SK-MEL-5 (cell line): ENCODE results near the gene AZIN2. TPM values are rescaled to one million over a fixed set of nuclear protein-coding genes. Genes with fewer than 3 reads are reported as not detected.
"Not testable (repeated sequence)": the region's sequence is repeated elsewhere in the genome, so short reads cannot be mapped to it uniquely, and the experiment has no call there.

Experiments used
- DNase-seq: peaks from one replicate; pipeline ENCODE4 v3.0.0-alpha.2; 2016; ENCODE audit warnings: low read depth, low spot score
- in situ Hi-C: cut with HindIII; loops from 2 replicates; pipeline ENCODE4 v1.10.0; 2016; ENCODE audit warnings: low sequenced_read_pairs, high pct_unique_total_duplicates, low pct_unique_long_range_greater_than_20kb
- total RNA-seq: library from RNA; depleted of rRNA; stranded (reverse); fragments of >200 nt; shearing (Covaris generic); gene quantifications from 2 replicates; pipeline ENCODE4 v1.2.3, GENCODE V29; 2014

Gene AZIN2
- total RNA-seq, 1 experiment from 2014 or later, result 8.2 TPM

DNA sequence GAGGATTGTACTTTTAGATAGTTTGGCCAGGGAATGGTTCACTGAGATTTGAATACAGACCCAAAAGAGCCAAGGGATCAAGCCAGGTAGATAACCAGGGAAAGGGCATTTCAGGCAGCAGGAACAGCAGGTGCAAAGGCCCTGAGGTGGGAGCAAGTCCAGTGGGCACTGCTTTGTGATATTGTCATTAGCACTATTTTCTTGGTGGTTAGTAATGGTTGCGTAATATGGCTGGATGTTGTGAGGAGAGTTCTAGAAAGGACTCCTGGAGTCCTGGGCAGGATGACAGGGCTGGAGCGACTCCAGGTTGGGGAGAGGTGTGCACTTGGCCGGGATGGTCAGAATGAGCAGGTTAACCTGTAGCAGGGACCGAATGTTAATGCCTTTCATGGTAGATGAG, 4.4 kb downstream of the AZIN2 start:
- in situ Hi-C loops, result no loop called here
- DNase-seq, result no peak

- peak; percentile 84 for DNase-seq
These were observed 5.5 kb downstream of the AZIN2 start for GRCh38 chr1:33086384-33086850.

GRCh38 chr1:33087677-33088076, 6.7 kb downstream of the AZIN2 start:
- DNase-seq, result no peak
- in situ Hi-C loops, result no loop called here

More at GRCh38 chr1:33086384-33086850, 5.5 kb downstream of the AZIN2 start:
- in situ Hi-C loops, result no loop called here

DNA sequence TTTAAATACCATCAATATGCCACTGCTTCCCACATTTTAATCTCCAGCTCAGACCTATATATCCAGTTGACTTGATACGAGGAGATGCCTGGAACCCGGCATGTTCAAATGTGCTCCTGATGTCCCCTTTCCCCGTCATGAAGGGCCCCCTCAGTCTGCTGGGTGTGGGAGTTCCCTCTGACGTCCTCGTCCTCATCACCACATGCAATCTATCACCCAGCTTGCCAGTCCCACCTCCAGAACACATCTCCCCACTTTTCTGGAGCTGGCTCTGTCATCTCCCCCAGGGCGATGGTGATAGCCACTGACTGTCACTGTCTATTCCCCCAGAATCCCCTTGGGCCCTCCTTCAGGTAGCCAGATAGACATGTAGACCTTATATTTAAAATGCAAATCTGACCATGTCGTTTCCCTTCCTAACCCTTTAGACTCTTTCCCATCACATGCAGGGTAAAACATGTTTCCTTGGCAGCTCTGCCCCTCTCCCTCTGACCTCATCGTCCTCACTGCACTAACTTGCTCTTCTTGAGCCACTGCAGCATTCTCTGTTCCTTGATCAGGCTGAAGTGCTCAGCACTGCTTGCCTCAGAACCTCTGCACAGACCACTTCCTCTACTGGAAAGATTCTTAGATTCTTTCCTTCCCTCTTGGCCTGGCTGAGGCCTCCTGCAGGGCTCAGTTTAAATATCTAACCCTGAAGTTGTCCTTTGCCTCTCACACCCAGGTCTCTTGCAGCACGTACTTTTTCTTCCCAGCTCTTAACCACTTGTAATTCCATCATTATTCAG, 7.4 kb downstream of the AZIN2 start:
- DNase-seq, result no peak
- in situ Hi-C loops, result no loop called here

DNA sequence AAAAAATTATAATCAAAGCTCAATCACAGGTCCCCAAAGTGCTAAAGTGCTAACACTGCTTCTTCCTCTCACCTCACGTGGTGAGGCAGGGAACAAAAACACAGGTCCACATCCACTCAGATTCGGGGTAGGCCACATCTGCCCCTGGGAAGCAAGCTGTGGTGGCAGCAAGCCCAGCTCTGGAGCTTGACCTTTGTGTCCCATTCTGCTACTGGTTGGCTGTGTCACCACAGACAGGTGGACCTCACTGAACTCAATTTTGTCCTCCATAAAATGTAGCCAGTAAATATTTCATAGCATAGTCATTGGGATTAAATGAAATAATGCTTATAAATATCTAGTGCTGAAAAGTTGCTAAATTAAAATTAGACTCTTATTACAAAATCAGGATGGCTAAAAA, 8.5 kb downstream of the AZIN2 start:
- in situ Hi-C loops, result no loop called here
- no peak for DNase-seq

DNA sequence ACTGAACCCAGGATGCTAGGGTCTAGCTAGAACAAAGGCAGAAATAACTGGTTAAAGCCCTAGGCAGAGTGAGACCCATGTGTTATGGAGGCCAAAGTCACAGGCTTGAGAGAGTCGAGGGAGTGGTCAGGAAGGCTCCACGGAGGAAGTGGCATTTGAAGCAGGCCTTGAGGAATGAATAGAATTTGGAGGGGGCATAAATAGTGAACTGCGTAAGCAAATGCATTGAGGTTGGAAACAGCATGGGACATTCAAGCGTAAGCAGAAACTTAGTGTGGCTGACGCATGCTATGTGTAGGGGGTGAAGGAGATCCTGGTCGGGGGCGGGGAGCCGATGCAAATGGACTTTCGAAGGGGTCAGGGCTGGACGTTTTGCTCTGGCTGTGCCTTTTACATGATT, 11.5 kb downstream of the AZIN2 start:
- no peak for DNase-seq
- in situ Hi-C loops, result no loop called here

DNA sequence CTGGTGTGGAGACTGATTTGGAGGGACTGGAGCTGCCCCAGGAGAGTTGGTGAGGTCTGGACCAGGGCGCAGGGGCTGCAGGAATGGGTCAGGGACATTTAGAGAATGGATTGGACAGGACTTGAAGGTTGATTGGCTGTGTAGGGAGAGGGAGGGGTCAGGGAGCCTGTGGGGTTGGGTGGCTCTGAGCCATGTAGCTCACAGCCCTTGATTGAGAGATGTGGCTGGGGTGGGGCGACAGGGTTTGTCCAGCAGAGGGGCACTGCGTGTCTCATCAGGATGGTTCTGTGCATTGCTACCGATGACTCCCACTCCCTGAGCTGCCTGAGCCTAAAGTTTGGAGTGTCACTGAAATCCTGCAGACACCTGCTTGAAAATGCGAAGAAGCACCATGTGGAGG, 12.1 kb downstream of the AZIN2 start:
- peak; percentile 37 for DNase-seq

DNA sequence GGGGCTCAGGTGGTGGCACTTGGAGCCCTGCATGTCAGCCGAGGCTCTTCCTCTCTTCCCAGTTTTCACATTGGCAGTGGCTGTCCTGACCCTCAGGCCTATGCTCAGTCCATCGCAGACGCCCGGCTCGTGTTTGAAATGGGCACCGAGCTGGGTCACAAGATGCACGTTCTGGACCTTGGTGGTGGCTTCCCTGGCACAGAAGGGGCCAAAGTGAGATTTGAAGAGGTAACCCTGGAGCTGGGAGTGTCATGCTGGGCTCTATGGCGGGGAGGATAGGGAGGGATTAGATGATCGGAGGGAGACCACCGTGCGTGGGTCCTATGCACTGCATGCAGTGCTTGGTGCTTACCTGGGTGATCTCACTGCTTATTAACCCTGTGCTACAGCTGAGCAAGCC, 13.5 kb downstream of the AZIN2 start:
- DNase-seq, result no peak
- in situ Hi-C loops, result no loop called here

More for the DNA sequence above, 12.1 kb downstream of the AZIN2 start:
- in situ Hi-C loops, result no loop called here

GRCh38 chr1:33094971-33095604, 14.1 kb downstream of the AZIN2 start:
- DNase-seq, result peak; percentile 77
- in situ Hi-C loops, result no loop called here

- in situ Hi-C loops, result no loop called here
- DNase-seq, result no peak
These were observed 15.5 kb downstream of the AZIN2 start for GRCh38 chr1:33096363-33097005.

GRCh38 chr1:33097137-33097611, 16.2 kb downstream of the AZIN2 start:
- DNase-seq, result no peak
- in situ Hi-C loops, result no loop called here

DNA sequence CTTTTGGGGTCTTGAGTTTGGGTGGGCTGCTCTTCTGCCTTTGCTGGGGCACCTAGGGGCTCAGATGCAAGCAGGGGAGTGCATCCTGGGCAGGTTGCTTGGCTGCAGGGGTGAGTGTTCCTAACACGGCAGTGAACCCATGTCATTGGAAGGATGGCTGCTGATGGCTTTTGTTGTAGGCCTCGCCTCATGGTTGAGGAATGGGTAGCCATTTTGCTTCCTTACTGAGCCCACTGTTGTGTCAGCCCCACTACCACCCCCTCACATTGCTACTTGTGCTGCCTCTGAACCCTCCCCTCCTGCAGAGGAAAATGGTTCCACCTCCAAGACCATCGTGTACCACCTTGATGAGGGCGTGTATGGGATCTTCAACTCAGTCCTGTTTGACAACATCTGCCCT, 16.8 kb downstream of the AZIN2 start:
- in situ Hi-C loops, result no loop called here
- no peak for DNase-seq

DNA sequence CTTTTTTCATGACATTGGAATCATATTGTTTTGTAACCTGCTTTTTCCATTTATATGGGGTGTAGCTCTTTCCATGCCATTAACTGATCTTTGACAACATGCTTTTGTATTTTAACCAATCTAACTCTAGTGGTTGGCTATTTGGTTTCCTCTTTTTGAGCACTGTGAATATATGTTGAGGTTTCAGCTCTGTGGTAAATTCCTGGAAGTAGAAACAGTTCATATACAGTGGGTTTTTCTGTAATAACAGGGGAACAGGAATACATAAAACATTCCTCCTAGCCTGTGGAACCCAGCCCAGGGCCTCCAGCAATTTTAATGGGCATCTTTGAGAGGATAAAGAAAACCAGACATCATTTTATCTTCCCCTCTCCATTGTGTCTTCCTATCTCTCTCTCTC, 17.4 kb downstream of the AZIN2 start:
- DNase-seq, result no peak
- in situ Hi-C loops, result no loop called here

DNA sequence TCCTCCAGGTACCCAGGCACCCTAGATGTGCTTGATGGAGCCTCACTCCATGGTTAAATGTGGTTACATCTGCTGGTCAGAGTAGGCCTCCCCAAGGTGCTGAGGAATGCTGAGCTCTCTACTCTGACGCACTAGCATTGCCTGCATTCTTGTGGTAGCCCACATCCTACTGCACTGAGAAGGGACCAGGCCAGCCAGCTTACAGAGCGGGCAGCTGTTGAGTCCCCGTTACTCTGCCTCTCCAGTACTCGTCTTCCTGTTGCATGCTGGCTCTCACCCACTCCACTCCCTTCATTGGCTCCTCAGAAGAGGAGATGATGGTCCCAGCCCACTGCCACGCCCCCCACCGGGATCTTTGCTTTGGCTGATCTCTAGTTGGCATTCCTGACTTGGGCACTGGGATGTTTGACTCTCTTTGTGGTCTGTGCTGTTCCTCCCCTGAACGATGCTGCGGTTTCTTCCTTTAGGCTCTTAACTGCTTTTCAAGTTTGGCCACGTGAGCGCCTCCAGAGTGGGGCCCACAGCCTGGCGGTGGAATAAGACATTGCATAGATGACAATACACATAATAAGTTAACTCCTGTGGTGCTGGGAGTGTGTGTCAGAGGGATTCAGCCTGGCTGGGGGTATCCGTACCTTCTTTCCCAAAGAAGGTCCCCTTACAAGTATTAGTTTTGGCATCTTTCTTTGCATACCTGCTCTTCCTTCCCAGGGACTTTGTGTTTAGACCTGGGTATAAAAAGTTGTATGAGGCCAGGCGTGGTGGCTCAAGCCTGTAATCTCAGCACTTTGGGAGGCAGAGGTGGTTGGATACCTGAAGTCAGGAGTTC, 18.6 kb downstream of the AZIN2 start:
- in situ Hi-C loops, result no loop called here
- DNase-seq, result peak; percentile 99

DNA sequence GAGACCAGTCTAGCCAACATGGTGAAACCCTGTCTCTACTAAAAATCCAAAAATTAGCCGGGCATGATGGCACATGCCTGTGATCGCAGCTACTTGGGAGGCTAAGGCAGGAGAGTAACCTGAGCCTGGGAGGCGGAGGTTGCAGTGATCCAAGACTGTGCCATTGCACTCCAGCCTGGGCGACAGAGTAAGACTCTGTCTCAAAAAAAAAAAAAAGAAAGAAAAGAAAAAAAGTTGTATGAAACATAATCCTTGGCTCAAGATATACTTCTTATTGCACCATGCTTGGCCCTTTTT, 19.1 kb downstream of the AZIN2 start:
- DNase-seq, in situ Hi-C loops: not testable (repeated sequence)

GRCh38 chr1:33110477-33110876, 29.5 kb downstream of the AZIN2 start:
- in situ Hi-C loops, result no loop called here
- no peak for DNase-seq

DNA sequence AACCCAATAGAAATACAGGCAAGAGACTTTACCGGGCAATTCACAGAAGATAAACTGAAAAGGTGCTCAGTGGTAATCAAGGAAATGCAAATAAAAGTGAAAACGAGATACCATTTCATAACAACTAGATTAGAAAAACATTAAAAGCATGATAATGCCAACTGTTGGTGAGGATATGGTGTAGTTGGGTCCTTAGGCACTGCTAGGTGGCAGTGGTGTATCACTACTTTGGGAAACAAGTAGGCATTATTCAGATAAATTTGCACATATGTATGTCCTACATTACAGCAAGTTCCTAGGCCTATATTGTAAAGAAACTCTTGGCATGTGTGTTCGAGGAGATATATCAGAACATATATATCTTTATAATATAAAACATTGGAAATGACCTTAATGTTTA, 31.0 kb downstream of the AZIN2 start:
- in situ Hi-C loops, result no loop called here
- DNase-seq, result peak; percentile 60
